Spinal cord (tissue), 4 donors: ENCODE results near the gene KRTAP9-7. TPM values are rescaled to one million over a fixed set of nuclear protein-coding genes. Genes with fewer than 3 reads are reported as not detected.

Source experiments
- polyA plus RNA-seq, 2 donors: library from polyadenylated mRNA; unstranded; fragments of 120-200 nt; gene quantifications; one replicate each; pipeline ENCODE4 v1.2.1, GENCODE V29; 2013; ENCODE audit not compliant: insufficient read length in 2 of 2
- small RNA-seq: library from RNA; depleted of rRNA; stranded (forward); fragments of <200 nt; gene quantifications from one replicate; pipeline ENCODE3, GENCODE V24; 2014; ENCODE audit warnings: low replicate concordance
- total RNA-seq, 2 donors: library from RNA; depleted of rRNA in 1 of 2; stranded (reverse); fragments of 120-200 nt in 1 of 2; fragments of >200 nt in 1 of 2; gene quantifications; one replicate each; pipeline versions ENCODE4 v1.2.3 to v1.2.4, GENCODE V29; 2013 to 2014

KRTAP9-7 gene
- total and polyA plus RNA-seq, 4 donors: not detected

Small RNA genes lying within 50 kb of the gene (small RNA-seq; reads per million reads assigned to genes)
- not detected for gene KRTAP9-10P

Other genes starting within 250 kb of the KRTAP9-7 start
Only the 30 nearest of the 41 such genes appear.
- gene KRTAP4-7, start 191.5 kb upstream of the KRTAP9-7 start, total RNA-seq: not detected
- not detected for gene KRTAP4-7, start 191.5 kb upstream of the KRTAP9-7 start, polyA plus RNA-seq
- not detected for gene KRTAP4-8, start 177.6 kb upstream of the KRTAP9-7 start, total RNA-seq
- gene KRTAP4-8, start 177.6 kb upstream of the KRTAP9-7 start, polyA plus RNA-seq: not detected
- not detected for gene KRTAP4-16, start 173.5 kb upstream of the KRTAP9-7 start, total RNA-seq
- not detected for gene KRTAP4-16, start 173.5 kb upstream of the KRTAP9-7 start, polyA plus RNA-seq
- gene KRTAP4-9, start 170.3 kb upstream of the KRTAP9-7 start, total RNA-seq: not detected
- not detected for gene KRTAP4-9, start 170.3 kb upstream of the KRTAP9-7 start, polyA plus RNA-seq
- gene KRTAP4-11, start 157.3 kb upstream of the KRTAP9-7 start, total RNA-seq: not detected
- not detected for gene KRTAP4-11, start 157.3 kb upstream of the KRTAP9-7 start, polyA plus RNA-seq
- gene KRTAP4-12, start 151.5 kb upstream of the KRTAP9-7 start, total RNA-seq: not detected
- not detected for gene KRTAP4-12, start 151.5 kb upstream of the KRTAP9-7 start, polyA plus RNA-seq
- not detected for gene KRTAP4-6, start 135.2 kb upstream of the KRTAP9-7 start, total RNA-seq
- gene KRTAP4-6, start 135.2 kb upstream of the KRTAP9-7 start, polyA plus RNA-seq: not detected
- not detected for gene KRTAP4-5, start 125.9 kb upstream of the KRTAP9-7 start, total RNA-seq
- gene KRTAP4-5, start 125.9 kb upstream of the KRTAP9-7 start, polyA plus RNA-seq: not detected
- gene KRTAP4-4, start 115.0 kb upstream of the KRTAP9-7 start, total RNA-seq: not detected
- not detected for gene KRTAP4-4, start 115.0 kb upstream of the KRTAP9-7 start, polyA plus RNA-seq
- not detected for gene KRTAP4-3, start 107.5 kb upstream of the KRTAP9-7 start, total RNA-seq
- gene KRTAP4-3, start 107.5 kb upstream of the KRTAP9-7 start, polyA plus RNA-seq: not detected
- gene KRTAP4-2, start 97.5 kb upstream of the KRTAP9-7 start, total RNA-seq: not detected
- not detected for gene KRTAP4-2, start 97.5 kb upstream of the KRTAP9-7 start, polyA plus RNA-seq
- gene KRTAP4-1, start 90.8 kb upstream of the KRTAP9-7 start, total RNA-seq: not detected
- gene KRTAP4-1, start 90.8 kb upstream of the KRTAP9-7 start, polyA plus RNA-seq: not detected
- gene KRTAP9-1, start 85.8 kb upstream of the KRTAP9-7 start, total RNA-seq: not detected
- gene KRTAP9-1, start 85.8 kb upstream of the KRTAP9-7 start, polyA plus RNA-seq: not detected
- gene KRTAP9-2, start 49.0 kb upstream of the KRTAP9-7 start, total RNA-seq: not detected
- not detected for gene KRTAP9-2, start 49.0 kb upstream of the KRTAP9-7 start, polyA plus RNA-seq
- gene KRTAP9-3, start 43.2 kb upstream of the KRTAP9-7 start, total RNA-seq: not detected
- gene KRTAP9-3, start 43.2 kb upstream of the KRTAP9-7 start, polyA plus RNA-seq: not detected
- gene KRTAP9-8, start 37.7 kb upstream of the KRTAP9-7 start, total RNA-seq: not detected
- not detected for gene KRTAP9-8, start 37.7 kb upstream of the KRTAP9-7 start, polyA plus RNA-seq
- not detected for gene KRTAP9-4, start 26.0 kb upstream of the KRTAP9-7 start, total RNA-seq
- not detected for gene KRTAP9-4, start 26.0 kb upstream of the KRTAP9-7 start, polyA plus RNA-seq
- gene KRTAP9-9, start 20.3 kb upstream of the KRTAP9-7 start, total RNA-seq: not detected
- gene KRTAP9-9, start 20.3 kb upstream of the KRTAP9-7 start, polyA plus RNA-seq: not detected
- gene KRTAP9-6, start 10.3 kb upstream of the KRTAP9-7 start, total RNA-seq: not detected
- gene KRTAP9-6, start 10.3 kb upstream of the KRTAP9-7 start, polyA plus RNA-seq: under 1 TPM in 1 of 2 donors, not detected in 1; 0.17 TPM
- not detected for gene KRTAP29-1, start 27.2 kb downstream of the KRTAP9-7 start, total RNA-seq
- gene KRTAP29-1, start 27.2 kb downstream of the KRTAP9-7 start, polyA plus RNA-seq: not detected
- not detected for gene KRTAP16-1, start 33.6 kb downstream of the KRTAP9-7 start, total RNA-seq
- gene KRTAP16-1, start 33.6 kb downstream of the KRTAP9-7 start, polyA plus RNA-seq: not detected
- gene KRTAP17-1, start 40.0 kb downstream of the KRTAP9-7 start, total RNA-seq: not detected
- not detected for gene KRTAP17-1, start 40.0 kb downstream of the KRTAP9-7 start, polyA plus RNA-seq
- gene KRT33A, start 75.1 kb downstream of the KRTAP9-7 start, total RNA-seq: not detected
- gene KRT33A, start 75.1 kb downstream of the KRTAP9-7 start, polyA plus RNA-seq: not detected
- under 1 TPM in 1 of 2 donors, not detected in 1; 0.20 TPM for gene KRT33B, start 94.1 kb downstream of the KRTAP9-7 start, total RNA-seq
- under 1 TPM in 1 of 2 donors, not detected in 1; 0.44 TPM for gene KRT33B, start 94.1 kb downstream of the KRTAP9-7 start, polyA plus RNA-seq
- gene KRT34, start 106.6 kb downstream of the KRTAP9-7 start, total RNA-seq: not detected
- gene KRT34, start 106.6 kb downstream of the KRTAP9-7 start, polyA plus RNA-seq: not detected
- gene KRT31, start 121.9 kb downstream of the KRTAP9-7 start, total RNA-seq: under 1 TPM in 1 of 2 donors, not detected in 1; 0.11 TPM
- under 1 TPM in 1 of 2 donors, not detected in 1; 0.15 TPM for gene KRT31, start 121.9 kb downstream of the KRTAP9-7 start, polyA plus RNA-seq
- not detected for gene KRT37, start 148.9 kb downstream of the KRTAP9-7 start, total RNA-seq
- gene KRT37, start 148.9 kb downstream of the KRTAP9-7 start, polyA plus RNA-seq: not detected
- gene KRT38, start 165.3 kb downstream of the KRTAP9-7 start, total RNA-seq: not detected
- not detected for gene KRT38, start 165.3 kb downstream of the KRTAP9-7 start, polyA plus RNA-seq
- gene KRT32, start 191.7 kb downstream of the KRTAP9-7 start, total RNA-seq: not detected
- not detected for gene KRT32, start 191.7 kb downstream of the KRTAP9-7 start, polyA plus RNA-seq
- gene KRT35, start 205.5 kb downstream of the KRTAP9-7 start, total RNA-seq: not detected
- not detected for gene KRT35, start 205.5 kb downstream of the KRTAP9-7 start, polyA plus RNA-seq